Muscle layer of duodenum (tissue), 2 donors: ENCODE measurements around the gene PCED1B.
"Not testable (repeated sequence)": the region's sequence is repeated elsewhere in the genome, so short reads cannot be mapped to it uniquely, and the experiment has no call there.

Source experiments
- H3K27ac ChIP-seq: one replicate; pipeline ENCODE4 v1.7.0; 2013; ENCODE audit warnings: mild to moderate bottlenecking, low read length
- H3K27me3 ChIP-seq: one replicate; pipeline ENCODE4 v1.7.0; 2013; ENCODE audit warnings: low read depth, mild to moderate bottlenecking, control low read depth, low read length
- H3K36me3 ChIP-seq, 2 donors: one replicate each; pipeline ENCODE4 v1.7.0; 2013; ENCODE audit warnings: low read length in 2 of 2, control low read depth in 1 of 2, mild to moderate bottlenecking in 1 of 2; ENCODE audit not compliant: insufficient read depth in 2 of 2, control insufficient read depth in 1 of 2
- H3K4me1 ChIP-seq, 2 donors: one replicate each; pipeline ENCODE4 v1.7.0; 2013; ENCODE audit warnings: low read length in 2 of 2, mild to moderate bottlenecking in 2 of 2, control low read depth in 1 of 2, moderate library complexity in 1 of 2; ENCODE audit not compliant: insufficient read depth in 2 of 2, control insufficient read depth in 1 of 2
- H3K4me3 ChIP-seq, 2 donors: one replicate each; pipeline ENCODE4 v1.7.0; 2013; ENCODE audit warnings: low read length in 2 of 2, low read depth in 1 of 2, mild to moderate bottlenecking in 1 of 2
- H3K9me3 ChIP-seq, 2 donors: one replicate each; pipeline ENCODE4 v1.7.0; 2013; ENCODE audit warnings: low read length in 2 of 2, control low read depth in 1 of 2, mild to moderate bottlenecking in 1 of 2; ENCODE audit not compliant: control insufficient read depth in 1 of 2
- donor health status: healthy.

The PCED1B gene

DNA sequence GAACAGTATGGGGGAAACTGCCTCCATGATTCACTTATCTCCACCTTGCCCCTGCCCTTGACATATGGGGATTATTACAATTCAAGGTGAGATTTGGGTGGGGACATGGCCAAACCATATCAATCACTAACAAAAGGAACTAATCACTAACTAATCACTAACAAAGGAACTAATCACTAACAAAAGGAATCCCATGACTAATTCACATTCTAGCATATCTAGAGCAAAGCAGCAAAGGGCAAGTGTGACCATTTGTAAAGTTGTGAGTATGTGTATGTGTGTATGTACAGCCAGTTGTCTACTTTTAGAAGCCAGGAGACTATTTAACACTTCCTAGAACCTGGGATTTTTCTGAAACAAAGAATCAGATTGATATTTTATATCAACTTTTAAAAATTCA lies 30.9 kb upstream of the PCED1B start:
- Histone ChIP-seq H3K4me3 (no peak overlapping the region), H3K4me1 (no peaks in the 10 kb centered on the region), H3K9me3 (peaks cover 0 to 13% of the 10 kb centered on the region in 2 donors), H3K27ac (no peak overlapping the region), H3K36me3 (no peaks in the 10 kb centered on the region), H3K27me3 (no peaks in the 10 kb centered on the region)

DNA sequence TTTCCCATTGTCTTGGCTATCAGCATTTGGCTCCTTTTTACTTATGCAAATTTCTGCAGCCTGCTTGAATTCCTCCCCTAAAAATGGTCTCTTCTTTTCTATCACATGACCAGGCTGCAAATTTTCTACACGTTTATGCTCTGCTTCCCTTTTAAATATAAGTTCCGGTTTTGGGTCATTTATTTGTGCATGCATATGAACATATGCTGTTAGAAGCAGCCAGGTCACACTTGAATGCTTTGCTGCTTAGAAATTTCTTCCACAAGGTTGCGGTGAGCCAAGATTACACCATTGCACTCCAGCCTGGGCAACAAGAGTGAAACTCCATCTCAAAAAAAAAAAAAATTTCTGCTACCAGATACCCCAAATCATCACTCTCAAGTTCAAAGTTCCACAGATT lies 28.1 kb upstream of the PCED1B start:
- H3K36me3 ChIP-seq, H3K27me3 ChIP-seq, H3K4me1 ChIP-seq, H3K27ac ChIP-seq: not testable (repeated sequence)
- Histone ChIP-seq H3K4me3 (peak overlapping the region in 1 of 2 donors; percentile 17), H3K9me3 (peaks cover 0 to 13% of the 10 kb centered on the region in 2 donors)

GRCh38 chr12:47052274-47052673 lies 27.1 kb upstream of the PCED1B start:
- Histone ChIP-seq H3K9me3 (peaks cover 0 to 13% of the 10 kb centered on the region in 2 donors), H3K27me3 (no peaks in the 10 kb centered on the region), H3K27ac (no peak overlapping the region), H3K4me1 (no peaks in the 10 kb centered on the region), H3K36me3 (no peaks in the 10 kb centered on the region), H3K4me3 (no peak overlapping the region)

- Histone ChIP-seq H3K27me3 (no peaks in the 10 kb centered on the region), H3K4me1 (no peaks in the 10 kb centered on the region), H3K36me3 (no peaks in the 10 kb centered on the region), H3K27ac (no peak overlapping the region), H3K4me3 (no peak overlapping the region), H3K9me3 (peaks cover 0 to 13% of the 10 kb centered on the region in 2 donors)
Measured at GRCh38 chr12:47053961-47054360, 25.5 kb upstream of the PCED1B start.

- Histone ChIP-seq H3K4me1 (no peaks in the 10 kb centered on the region), H3K4me3 (no peak overlapping the region), H3K9me3 (peaks cover 0 to 13% of the 10 kb centered on the region in 2 donors), H3K36me3 (no peaks in the 10 kb centered on the region), H3K27ac (no peak overlapping the region), H3K27me3 (no peaks in the 10 kb centered on the region)
Measured at GRCh38 chr12:47054659-47055058, 24.8 kb upstream of the PCED1B start.

DNA sequence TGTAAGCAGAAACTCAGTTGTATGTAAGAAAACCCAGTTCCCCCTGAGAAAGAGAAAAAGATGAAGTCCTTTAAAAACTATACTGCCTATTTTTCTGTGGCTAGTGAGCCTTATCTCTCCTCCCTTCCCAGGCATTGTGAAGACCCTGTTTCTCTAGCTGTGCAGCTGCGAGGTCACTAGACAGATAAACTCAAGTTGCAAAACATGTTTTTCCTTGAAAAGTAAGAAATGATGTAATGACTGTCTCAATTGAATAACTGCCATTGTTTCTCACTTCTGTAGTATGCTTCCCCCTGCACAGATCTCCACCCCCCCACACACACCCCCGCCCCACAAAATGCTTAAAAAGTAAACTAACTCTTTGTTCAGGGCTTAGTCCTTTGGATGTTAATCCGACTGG lies 23.6 kb upstream of the PCED1B start:
- not testable (repeated sequence) for H3K4me3 ChIP-seq, H3K27me3 ChIP-seq, H3K4me1 ChIP-seq, H3K9me3 ChIP-seq, H3K27ac ChIP-seq, H3K36me3 ChIP-seq

DNA sequence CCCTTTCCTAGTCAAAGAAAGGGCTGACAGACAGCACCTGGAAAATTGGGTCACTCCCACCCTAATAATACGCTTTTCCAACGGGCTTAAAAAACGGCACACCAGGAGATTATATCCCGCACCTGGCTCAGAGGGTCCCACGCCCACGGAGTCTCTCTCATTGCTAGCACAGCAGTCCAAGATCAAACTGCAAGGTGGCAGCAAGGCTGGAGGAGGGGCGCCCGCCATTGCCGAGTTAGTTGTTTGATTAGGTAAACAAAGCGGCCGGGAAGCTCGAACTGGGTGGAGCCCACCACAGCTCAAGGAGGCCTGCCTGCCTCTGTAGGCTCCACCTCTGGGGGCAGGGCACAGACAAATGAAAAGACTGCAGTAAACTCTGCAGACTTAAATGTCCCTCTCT lies 22.5 kb upstream of the PCED1B start:
- H3K27me3 ChIP-seq, H3K36me3 ChIP-seq, H3K9me3 ChIP-seq, H3K4me1 ChIP-seq, H3K27ac ChIP-seq, H3K4me3 ChIP-seq: not testable (repeated sequence)

- H3K27ac ChIP-seq, H3K27me3 ChIP-seq, H3K9me3 ChIP-seq, H3K36me3 ChIP-seq, H3K4me1 ChIP-seq, H3K4me3 ChIP-seq: not testable (repeated sequence)
Measured at GRCh38 chr12:47058640-47059039, 20.8 kb upstream of the PCED1B start.

GRCh38 chr12:47065546-47065945 lies 13.9 kb upstream of the PCED1B start:
- H3K27ac ChIP-seq: no peak overlapping the region
- H3K27me3 ChIP-seq: no peaks in the 10 kb centered on the region
- no peaks in the 10 kb centered on the region for H3K9me3 ChIP-seq
- H3K36me3 ChIP-seq: no peaks in the 10 kb centered on the region
- H3K4me3 ChIP-seq: no peak overlapping the region
- peaks cover 0 to 3% of the 10 kb centered on the region in 2 donors for H3K4me1 ChIP-seq

- Histone ChIP-seq H3K4me3 (no peak overlapping the region), H3K4me1 (peaks cover 0 to 3% of the 10 kb centered on the region in 2 donors), H3K27ac (no peak overlapping the region), H3K9me3 (no peaks in the 10 kb centered on the region), H3K36me3 (no peaks in the 10 kb centered on the region), H3K27me3 (no peaks in the 10 kb centered on the region)
Measured at GRCh38 chr12:47066278-47067025, 13.0 kb upstream of the PCED1B start.

DNA sequence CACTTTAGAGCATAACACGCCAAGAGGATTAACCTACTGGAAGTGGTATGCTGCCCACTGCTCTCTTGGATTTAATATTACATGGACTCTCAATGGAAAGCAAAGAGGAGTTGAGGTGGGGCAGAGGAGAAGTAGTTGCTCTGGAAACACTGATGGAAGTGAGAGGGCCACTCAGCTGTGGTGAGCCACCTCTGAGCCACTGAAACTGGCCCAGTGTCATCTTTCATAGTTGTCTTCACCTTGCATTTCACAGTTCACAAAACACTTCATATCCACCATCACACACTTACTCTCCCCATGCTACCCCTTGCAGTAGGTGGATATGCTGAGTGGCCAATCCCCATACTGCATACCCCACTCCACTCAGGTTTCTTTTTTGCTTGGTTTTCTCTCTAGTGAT lies 12.2 kb upstream of the PCED1B start:
- no peak overlapping the region for H3K27ac ChIP-seq
- H3K27me3 ChIP-seq: no peaks in the 10 kb centered on the region
- H3K4me3 ChIP-seq: no peak overlapping the region
- no peaks in the 10 kb centered on the region for H3K9me3 ChIP-seq
- no peaks in the 10 kb centered on the region for H3K36me3 ChIP-seq
- H3K4me1 ChIP-seq: peaks cover 0 to 3% of the 10 kb centered on the region in 2 donors

DNA sequence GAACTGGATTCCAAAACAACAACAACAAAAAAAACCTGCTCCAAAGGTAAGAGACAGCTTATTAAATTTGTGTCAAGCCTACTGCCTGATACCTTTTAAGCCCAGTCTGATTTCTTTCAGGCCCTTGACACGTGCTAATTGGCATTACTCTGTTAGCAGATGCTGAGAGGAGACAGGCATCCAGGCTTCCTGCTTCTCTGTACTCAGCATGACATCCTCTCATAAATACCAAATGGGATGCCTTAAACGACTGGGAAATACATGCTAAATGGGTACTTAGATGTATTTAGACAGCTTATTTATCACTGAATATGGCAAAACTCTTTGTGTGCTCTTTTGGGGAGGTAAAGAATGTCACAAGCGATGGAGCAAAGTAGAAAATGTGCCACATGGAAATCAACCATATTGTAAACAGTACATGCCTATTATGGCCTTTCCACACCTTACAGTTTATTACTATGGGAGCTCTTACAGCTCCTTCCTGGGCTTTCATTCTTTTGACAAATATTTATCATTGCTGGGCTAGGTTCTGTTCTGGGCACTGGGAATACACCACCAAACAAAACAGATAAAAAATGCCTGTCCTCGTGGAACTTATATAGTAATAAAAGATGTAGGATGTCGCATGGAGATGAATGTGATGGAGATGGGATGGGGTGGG lies 11.5 kb upstream of the PCED1B start:
- H3K4me1 ChIP-seq: peaks cover 0 to 3% of the 10 kb centered on the region in 2 donors
- no peaks in the 10 kb centered on the region for H3K36me3 ChIP-seq
- no peaks in the 10 kb centered on the region for H3K27me3 ChIP-seq
- no peak overlapping the region for H3K27ac ChIP-seq
- no peak overlapping the region for H3K4me3 ChIP-seq
- H3K9me3 ChIP-seq: no peaks in the 10 kb centered on the region
